Stimulated activated CD8-positive, alpha-beta memory T cell treated with anti-CD3 and anti-CD28 coated beads, Interleukin-4, amount 100 ng/mL, for 1 hour (primary cell): ENCODE measurements around the gene MEIS2.

Experiments
- DNase-seq, 2 donors: peaks; one replicate each; pipeline ENCODE4 v3.0.0-alpha.2; 2020; ENCODE audit warnings: low read depth in 2 of 2, low spot score in 1 of 2

The MEIS2 gene

DNA sequence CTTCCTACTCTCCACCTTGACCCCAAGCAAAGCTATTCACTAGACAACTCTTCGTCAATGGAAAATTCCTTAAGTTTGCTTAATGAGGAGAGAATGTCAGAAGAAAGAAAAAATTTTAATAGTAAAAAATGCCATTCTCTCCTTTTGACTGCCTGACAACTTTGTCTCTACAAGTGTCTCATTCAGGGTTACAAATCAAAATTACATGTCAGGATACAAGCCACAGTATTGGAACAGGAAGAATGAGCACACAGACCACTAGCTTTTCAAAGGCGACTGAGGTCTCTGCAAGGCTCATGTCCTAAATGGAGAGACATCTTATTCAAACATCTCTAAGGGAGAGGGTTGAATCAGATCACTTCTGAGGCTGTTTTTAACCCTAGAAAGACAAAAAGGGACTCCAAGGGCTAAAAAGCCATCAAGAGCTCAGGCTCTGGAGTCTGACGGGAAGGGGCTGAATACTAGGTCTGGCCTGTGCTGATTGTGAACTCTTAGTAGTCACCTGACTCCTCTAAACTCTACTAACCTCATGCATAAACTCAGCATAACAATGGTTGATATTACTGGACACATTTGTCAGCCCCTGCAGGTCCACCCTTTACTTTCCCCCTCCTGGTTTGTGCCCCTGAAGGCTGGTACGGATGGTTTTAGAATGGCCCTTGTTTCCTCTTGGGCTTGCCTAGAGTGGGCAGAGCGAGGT is 12.8 kb upstream of the MEIS2 start:
- no peak for DNase-seq

DNA sequence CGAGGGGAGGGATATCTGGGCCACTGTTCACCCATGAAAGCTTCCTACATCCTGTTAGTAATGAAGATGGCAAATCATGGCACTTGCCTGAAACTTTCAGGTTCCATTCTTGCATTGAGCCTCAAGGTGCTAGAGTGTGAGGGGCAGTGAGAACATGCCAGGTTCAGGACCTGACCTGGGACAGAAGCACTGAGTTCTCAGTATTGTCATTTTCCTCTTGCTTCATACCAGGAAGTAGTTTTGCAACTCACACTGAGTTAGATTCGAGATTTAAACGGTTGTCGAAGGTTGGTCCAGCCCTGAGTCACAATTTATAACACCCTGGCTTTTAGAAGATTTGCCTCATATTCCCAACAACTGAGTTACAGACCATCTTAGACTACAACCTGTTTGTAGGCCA is 11.8 kb upstream of the MEIS2 start:
- no peak for DNase-seq

DNA sequence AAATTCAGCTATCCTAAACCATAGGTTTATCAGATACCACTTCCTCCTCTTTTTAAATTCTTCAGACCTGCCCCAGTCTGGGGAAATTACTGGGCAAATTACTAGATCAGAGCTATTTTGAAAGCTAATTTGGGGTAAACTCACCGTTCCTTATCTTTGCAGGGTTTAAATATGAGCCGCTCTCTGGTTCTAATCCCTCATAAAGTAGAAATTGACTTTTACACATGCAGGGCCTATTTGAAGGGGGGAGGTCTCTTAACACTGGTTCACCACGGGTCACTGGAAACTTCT is 11.0 kb upstream of the MEIS2 start:
- DNase-seq, result no peak

DNA sequence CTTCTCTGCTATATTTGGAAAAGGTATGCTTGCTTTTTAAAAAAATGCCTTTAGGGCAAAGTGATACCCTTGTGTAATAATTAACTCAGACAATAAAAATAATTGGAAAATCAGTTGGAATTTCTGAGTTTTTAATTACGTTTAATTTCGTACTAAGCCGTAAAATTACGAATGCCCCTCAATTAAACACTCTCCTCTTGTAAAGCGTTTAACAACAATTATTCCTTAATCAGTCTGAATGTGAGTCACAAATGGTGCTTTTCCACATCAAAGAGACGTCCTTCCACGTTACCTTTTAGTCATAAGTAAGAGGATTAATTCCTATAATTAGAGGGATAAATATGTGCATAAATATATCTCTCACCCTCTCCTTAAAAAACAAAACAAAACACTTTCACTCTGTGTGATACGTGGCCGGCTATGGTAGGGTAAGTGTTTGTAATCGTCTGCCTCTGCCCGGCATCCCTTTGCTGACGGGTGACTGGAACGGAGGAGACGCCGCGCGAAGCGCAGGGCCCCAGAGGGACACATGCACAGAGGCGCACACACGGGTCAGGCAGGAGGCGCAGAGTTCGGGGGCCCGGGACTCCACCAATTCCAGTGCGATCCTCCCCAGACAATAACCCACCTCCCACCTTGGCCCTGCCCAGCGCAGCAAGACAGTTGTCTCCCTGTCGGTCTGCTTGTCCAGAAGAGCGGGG is 9.7 kb upstream of the MEIS2 start:
- no peak for DNase-seq

DNA sequence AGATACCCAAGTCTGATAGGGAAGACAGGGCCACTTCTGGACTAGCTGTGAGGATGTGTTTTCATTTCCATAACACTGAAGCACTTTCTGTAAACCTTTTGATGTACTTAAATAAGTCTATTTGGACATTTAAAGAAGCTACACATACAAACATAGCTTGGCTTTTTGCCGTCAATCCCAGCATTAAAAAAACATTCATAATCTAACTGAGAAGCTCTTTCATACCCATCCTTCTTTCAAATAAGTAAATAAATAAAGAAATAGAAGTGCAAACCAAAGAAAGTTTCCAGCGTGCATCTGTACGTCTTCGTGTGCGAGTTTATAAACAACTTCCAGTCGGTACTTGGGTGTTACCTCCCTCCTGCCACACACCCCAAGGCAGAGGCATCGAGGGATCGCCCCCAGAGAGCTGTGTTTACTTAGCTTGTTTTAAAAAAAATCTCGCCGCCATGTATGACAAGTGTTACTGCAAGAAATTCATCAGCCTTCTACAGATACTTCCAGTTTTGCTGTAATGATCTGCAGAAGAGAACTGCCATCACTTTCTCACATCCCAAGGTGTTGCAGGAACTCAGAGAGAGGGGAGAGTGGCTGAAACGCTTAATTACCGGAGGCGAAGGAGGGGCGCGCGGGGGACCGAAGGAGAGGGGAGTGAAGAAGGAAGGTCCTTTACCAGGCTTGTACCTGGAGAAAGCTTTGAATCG is 9.0 kb upstream of the MEIS2 start:
- DNase-seq, result no peak

DNA sequence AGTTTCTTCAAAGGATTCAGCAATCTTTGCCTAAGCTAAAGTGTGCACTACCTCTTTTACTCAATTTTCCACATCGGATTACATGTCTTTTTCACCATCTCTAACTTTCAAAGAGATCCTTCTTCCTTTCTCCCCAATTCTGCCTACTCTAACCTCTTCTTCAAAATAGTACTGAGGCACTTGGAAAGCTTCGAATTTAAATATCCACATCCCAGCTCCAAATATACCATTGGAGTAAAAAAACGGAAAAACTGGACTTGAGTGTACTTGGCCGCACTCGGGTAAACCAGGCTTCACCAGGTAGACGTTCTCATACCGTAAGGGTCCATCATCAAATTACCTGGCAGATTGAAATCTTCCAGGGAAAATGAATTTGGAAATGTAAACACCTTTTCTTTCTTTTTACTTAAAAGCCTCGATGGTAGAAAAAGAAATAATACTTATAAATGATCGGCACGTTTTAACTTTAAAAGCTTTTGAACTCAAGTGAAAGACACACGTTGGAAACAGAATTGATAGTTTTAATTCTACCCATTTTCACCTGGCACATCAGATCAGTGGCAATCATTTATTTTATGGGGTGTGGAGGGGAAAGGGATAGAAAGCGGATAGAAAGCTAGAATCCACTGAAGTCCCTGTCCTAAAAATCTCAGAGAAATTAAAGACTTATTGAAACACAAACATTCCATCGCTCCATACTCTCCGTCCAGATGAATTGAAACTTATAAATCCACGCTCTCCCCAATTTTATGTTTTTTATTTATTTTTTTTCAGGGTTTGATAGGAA is 8.2 kb upstream of the MEIS2 start:
- DNase-seq, result no peak

DNA sequence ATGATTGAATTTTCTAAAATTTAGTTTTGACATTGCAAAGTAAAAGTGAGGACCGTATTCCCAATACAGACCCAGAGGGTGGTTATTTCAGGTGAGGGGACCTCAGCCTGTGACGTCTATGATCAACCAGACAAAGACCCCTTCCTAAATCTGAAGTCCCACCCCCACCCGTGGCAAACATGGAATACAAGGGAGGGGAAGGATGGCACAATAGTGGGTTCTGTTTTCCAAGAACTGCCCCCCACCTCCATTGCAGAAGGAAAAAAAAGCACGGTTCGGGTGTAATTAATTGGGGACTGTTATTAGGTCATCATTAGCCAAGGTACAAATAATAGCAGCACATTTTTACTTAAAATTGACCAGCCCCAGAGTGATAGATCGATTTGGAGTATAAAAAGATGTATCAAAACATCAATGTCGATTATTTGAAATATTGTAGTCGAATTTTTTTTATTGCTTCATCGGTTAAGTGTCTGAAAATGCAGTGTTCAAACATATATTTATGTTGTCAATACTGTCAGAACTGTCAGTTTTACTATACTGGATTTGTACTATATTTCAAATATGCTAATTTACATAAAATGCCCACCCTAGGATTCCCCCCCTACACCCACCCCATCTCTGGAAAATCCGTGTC is 7.5 kb upstream of the MEIS2 start:
- no peak for DNase-seq

DNA sequence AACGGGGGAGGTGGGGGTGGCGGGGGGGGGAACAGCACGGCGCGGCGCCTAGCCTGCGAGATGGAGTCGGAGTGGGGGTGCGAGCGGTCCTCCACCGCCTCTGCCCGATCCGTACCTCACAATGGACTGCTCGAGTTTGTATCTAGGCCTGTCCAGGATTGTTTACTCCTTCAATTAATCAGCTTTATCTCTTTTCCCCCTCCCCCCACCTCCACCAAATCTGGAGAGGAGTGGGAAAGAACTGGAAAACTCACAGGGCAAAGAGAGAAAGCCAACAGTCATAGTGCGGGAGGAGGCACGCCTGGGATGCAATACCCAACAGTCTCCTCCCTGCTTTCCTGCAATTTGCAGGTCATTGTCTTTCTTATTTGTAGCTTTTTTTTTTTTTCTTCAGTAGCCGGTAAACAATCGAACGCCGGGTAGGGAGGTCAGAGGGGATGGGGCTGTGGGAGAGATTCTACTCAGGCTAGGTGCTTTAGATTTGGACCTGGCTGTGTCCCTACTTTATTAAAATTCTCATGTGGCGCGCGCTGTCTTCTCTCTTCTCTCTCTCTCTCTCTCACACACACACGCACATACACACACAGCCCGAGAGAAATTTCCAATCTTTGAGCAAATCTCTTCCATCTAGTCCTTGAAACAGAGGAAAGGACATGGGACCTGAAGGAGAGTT is 6.9 kb upstream of the MEIS2 start:
- no peak for DNase-seq

DNA sequence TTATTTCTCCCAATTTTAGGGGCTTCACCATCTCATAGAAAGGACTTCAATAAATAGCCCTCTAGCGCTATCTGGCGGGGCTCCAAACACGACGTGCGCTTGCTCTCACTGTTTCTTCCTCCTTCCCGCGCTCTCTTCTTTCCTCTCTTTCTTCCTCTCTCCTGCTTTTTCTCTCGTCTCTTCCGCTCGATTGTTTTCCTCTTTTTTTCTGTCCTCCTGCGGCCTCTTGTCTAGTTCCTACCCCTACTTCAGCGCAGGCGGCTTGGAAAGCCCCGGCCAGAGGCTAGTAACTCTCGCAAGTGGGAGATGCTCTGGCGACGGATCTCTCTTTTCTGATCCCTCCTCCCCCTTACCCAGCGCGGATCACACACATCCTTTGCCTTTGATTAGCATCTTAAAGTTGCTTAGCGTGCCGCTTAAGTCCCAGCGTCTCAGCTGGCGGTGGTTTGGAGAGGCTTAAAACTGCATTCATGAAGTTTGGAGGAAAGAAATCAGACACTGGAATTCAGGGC is 6.2 kb upstream of the MEIS2 start:
- DNase-seq, result no peak

DNA sequence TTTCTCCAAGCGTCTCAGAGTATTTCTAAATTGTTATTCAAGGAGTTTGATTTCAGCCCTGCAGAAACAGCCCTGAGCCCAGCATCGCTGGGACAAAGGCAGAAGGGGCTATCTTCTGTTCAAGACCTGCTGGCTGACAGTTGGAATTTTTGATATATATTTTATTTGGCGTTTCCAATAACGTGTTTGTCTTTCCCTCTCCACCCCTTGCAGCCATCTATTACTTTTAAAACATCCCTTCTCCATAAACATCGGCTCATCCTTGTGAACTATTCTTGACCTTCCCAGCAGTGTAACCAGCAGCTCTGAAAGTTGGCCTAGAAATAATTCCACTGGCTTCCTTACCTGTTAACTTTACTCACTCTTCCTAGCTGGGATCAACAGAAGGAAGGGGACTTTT is 5.5 kb upstream of the MEIS2 start:
- no peak for DNase-seq

DNA sequence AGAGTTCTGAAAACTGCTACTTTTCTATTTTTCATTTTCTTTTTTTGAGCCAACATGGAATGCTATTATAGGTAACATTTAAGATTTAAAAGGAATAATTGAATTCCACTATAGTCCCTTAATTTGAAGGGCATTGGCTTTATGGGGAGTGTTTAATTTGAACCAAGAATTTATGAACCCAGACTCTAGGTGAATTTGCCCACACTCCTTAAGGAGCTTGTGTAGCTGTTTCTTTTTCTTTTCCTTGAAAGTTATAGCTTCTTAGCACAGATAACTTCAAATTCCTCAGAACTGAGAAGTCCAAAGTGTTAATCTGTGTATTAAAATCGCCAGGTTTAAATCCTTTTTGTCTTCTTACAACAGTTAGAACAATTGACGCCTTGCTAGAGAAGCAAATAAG is 4.7 kb upstream of the MEIS2 start:
- no peak for DNase-seq

DNA sequence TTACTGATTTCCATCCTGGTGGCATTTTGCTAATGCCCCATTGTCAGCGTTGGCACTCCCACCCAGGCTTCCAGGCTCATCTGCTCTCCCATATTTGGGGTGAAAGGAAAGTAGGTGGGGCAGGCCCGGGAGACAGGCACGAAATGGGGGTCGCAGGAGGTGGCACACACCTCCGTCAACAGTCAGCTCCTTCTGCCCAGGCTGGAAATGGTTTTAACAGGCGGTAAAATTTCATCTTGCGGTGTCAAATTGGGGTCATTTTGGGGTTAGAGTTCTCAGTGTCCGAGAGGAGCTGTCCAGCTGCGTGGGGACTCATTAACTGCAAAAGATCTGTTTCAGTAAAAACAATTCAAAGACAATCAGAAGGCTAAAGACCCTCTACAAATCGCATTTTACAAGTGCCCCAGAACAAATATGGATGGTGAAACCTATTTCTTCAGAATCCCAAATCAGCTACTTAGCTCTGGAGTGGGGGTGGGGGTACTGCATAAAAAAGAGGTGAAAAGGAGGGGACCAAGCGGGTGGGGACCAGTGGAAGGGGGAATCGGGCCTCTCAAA is 4.2 kb upstream of the MEIS2 start:
- DNase-seq, result no peak

DNA sequence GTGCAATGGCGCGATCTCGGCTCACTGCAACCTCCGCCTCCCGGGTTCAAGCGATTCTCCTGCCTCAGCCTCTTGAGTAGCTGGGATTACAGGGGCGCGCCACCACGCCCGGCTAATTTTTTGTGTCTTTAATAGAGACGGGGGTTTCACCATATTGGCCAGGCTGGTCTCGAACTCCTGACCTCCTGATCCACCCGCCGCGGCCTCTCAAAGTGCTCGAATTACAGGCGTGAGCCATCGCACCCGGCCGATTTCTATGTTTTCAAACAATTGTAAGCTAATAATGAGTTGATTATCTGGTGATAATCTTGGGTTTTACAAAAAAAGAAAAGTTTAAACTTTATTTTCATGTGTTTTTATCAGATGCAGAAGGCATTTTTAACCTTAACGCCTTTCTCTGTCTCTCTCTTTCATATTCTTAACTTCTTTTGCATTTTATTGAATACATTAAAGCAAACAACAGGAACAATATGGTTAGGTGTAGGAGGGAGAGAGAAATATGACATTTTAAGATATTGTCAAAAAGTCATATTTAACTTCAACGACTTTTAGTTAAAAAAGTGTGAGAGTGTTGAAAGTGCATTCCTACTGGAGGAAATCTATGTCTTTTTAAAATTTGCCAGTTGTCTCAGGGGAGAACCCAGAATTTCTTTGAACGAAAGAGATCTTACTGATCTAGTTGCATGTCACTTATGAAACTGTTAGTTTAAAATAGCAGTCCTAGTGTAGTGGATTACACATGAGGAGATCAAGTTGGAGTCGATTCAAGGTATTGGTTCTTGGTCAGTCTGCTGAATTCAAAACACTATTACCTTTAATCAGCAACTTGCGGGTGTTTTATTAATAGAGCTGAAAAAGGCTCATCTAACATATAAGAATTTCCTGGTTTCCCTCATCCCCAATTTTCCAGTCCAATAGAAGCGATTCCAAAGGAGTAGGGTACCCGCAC is 3.4 kb upstream of the MEIS2 start:
- no peak for DNase-seq

DNA sequence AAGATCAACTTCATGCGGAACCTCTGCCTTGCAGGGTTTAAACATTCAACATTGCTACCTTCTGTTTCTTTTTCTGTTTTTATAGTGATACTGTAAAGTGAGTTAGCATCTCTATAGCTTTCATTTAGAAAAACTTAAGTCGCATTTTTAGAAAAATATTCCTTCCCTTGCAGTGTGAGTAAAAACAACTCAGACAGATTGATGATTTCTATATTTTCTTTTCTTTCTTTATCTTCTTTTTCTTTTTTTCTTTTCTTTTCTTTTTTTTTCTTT is 2.8 kb upstream of the MEIS2 start:
- no peak for DNase-seq

DNA sequence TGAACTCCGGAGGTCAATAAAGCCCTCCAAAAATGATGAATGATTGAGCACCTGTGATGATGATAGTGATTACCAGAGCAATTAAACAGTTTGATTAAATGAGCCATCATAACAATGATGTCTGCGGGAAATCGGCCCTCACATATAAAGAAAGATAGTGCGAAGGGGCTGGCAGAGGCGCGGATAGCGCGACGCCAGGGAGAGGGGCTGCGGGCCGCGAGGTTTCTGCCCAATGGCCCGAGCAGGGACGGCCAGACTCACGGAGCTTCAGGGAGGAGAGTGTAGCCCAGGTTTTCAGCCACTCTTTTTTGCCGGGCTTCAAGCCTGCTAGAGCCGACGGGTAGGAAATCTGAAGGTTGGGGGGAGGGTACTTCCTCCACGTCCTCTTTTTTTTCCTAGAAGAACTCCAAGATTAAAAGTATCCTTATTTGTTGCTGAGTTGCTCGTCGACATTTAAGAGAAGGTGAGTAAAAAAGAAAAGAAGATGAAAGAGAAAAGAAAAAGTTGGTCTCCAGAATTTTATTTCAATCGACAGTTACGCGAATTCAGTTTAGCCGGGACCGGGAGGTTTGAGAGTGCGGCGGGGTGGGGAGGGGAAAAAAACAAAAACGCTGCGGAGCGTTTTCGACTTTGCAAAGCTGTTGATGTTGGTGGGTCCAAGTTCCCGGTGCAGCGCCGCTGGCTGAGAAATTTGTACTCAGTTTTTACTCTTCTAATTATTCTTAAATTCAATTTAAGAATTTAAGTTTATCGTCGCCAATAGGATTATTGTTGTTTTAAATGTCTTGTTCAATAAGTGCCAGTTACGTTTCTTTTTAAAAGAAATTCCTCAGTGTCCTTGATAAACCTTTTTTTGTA is 2.2 kb upstream of the MEIS2 start:
- DNase-seq, result no peak

DNA sequence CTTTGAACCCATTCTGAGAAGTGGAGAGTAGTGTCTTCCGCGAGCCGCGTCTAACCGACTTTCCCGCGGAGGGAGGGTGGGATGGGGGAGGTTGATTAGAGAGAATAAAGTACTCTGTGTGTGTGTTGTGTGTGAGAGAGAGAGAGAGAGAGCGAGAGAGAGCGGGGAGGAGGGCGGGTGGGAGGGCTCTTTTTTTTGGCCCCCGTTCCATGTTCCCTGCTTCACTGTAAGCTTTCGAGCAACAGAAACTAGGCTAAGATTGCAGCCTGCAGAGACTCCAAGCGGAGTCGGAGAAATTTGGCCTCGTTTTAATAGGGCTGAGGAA is 1.6 kb upstream of the MEIS2 start:
- no peak for DNase-seq

DNA sequence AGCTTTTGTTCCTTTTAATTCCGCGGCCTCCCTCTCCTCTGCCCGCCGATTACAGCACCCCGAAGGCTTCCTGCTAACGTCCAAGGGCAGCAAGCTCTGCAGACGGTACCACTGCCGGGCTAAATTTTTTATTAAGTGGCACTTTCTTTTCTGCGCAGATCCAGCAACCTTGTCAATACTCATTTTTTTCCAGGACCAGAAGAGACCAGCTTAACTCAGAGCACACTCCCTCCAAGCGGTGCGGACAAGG is 542 bp upstream of the MEIS2 start:
- DNase-seq, result no peak

DNA sequence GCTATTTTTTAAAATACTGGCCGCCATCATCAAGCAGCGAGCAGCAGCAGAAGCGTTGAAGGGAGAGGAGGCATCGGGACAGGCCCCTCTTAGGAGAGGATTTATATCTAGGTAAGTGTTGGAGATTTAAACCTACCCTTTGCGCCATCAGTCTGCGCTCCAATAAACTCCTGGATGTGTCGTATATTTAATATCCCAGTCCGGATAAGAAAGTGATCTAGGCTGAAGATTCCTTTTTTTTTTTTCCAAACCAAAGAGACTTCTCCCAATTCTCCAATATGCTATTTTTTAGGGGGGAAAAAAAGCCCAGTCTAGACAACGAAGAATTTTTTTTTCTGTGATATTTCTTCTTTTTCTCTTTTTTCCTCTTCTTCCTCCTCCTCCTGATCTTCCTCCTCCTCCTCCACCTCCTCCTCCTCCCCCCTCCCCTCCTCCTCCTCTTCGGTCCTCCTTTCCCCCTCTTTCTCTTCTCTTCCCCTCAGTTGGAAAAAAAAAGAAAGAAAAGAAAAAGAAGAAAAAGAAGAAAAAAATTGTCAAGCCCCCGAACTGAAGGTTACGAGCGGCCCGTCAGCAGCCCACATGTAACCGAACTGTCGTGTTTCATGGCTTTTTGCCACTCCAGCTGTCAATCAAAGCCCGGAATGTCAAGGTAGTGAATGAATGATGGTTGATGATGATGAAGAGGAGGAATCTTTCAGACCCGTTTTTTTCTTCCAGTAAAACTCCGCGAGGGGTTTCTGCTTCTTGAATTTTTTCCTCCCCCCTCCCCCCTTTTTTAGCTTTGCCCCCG is 835 bp downstream of the MEIS2 start:
- DNase-seq, result no peak
